HepG2 (cell line): ENCODE results near the gene ZNF316. TPM values are rescaled to one million over a fixed set of nuclear protein-coding genes. Genes with fewer than 3 reads are reported as not detected.

Experiments used
- GFI1 ChIP-seq: sonication (generic); formaldehyde crosslinking; IDR thresholded peaks from 2 replicates; pipeline ENCODE4 v1.5.0; 2020; ENCODE audit warnings: missing genetic modification reagents, mild to moderate bottlenecking, borderline replicate concordance
- HES4 ChIP-seq: sonication (generic); formaldehyde crosslinking; IDR thresholded peaks from 2 replicates; pipeline ENCODE4 v1.9.0; 2021; ENCODE audit warnings: mild to moderate bottlenecking, missing genetic modification reagents, borderline replicate concordance
- KDM1A ChIP-seq: IDR thresholded peaks from 2 replicates; pipeline ENCODE4 v1.6.1; 2016; ENCODE audit warnings: missing compliant biosample characterization
- MTA3 ChIP-seq: sonication (generic); formaldehyde crosslinking; IDR thresholded peaks from 2 replicates; pipeline ENCODE4 v1.4.0; 2020; ENCODE audit warnings: missing genetic modification reagents
- PCBP2 ChIP-seq: fragments of 200-400 bp; formaldehyde crosslinking; optimal IDR thresholded peaks from 2 replicates; pipeline ENCODE3; 2018; ENCODE audit warnings: low read length, low read depth; ENCODE audit not compliant: poor library complexity, severe bottlenecking
- PRDM4 ChIP-seq: sonication (generic); formaldehyde crosslinking; IDR thresholded peaks from 2 replicates; pipeline ENCODE4 v1.9.0; 2021; ENCODE audit warnings: missing genetic modification reagents, borderline replicate concordance
- XBP1 ChIP-seq: sonication (generic); formaldehyde crosslinking; IDR thresholded peaks from 2 replicates; pipeline ENCODE4 v1.5.0; 2020; ENCODE audit warnings: missing genetic modification reagents
- ZKSCAN1 ChIP-seq: fragments of 150-350 bp; IDR thresholded peaks from 2 replicates; pipeline ENCODE4 v1.6.1; 2014; ENCODE audit warnings: low read length
- ZNF335 ChIP-seq: sonication (generic); formaldehyde crosslinking; IDR thresholded peaks from 2 replicates; pipeline ENCODE4 v1.4.0; 2020; ENCODE audit warnings: missing genetic modification reagents
- ZNF784 ChIP-seq: sonication (generic); formaldehyde crosslinking; IDR thresholded peaks from 2 replicates; pipeline ENCODE4 v1.5.1; 2020; ENCODE audit warnings: missing genetic modification reagents, mild to moderate bottlenecking, borderline replicate concordance
- ZSCAN20 ChIP-seq: sonication (generic); formaldehyde crosslinking; IDR thresholded peaks from 2 replicates; pipeline ENCODE4 v1.4.0; 2020; ENCODE audit warnings: missing genetic modification reagents, mild to moderate bottlenecking, borderline replicate concordance
- ZSCAN9 ChIP-seq: IDR thresholded peaks from 2 replicates; pipeline ENCODE4 v1.6.1; 2016; ENCODE audit warnings: borderline replicate concordance
- polyA plus RNA-seq, 8 experiments: library from polyadenylated mRNA; depleted of rRNA in 3 of 8; stranded (reverse) in 7 of 8; unstranded in 1 of 8; fragments of >200 nt; fragmentation: Illumina TruSeq in 4 of 8; extraction: Trizol in 4 of 8; gene quantifications; 2 replicates each; pipeline versions ENCODE4 v1.2.1 to v1.2.3, GENCODE V29; 2011 to 2016; ENCODE audit warnings: low read depth in 4 of 8, missing spikeins in 1 of 8, mixed read lengths in 1 of 8; ENCODE audit not compliant: insufficient read depth in 1 of 8
- total RNA-seq, 5 experiments: library from RNA; depleted of rRNA; stranded (reverse); fragments of >200 nt; fragmentation: Illumina TruSeq; extraction: Trizol; gene quantifications; 2 replicates each; pipeline ENCODE4 v1.2.3, GENCODE V29; 2016; ENCODE audit warnings: low read depth in 1 of 5
- TF ChIP-seq, protein P1 (sequence below): sonication (generic); formaldehyde crosslinking; IDR thresholded peaks from 2 replicates; pipeline ENCODE4 v1.8.1; 2023; ENCODE audit warnings: mild to moderate bottlenecking, missing genetic modification reagents, borderline replicate concordance
- TF ChIP-seq, protein P2 (sequence below): IDR thresholded peaks from 2 replicates; pipeline ENCODE4 v1.6.1; 2016; ENCODE audit warnings: mild to moderate bottlenecking
- TF ChIP-seq, protein P3 (sequence below): sonication (generic); formaldehyde crosslinking; IDR thresholded peaks from 2 replicates; pipeline ENCODE4 v1.5.0; 2020; ENCODE audit warnings: mild to moderate bottlenecking, missing genetic modification reagents, borderline replicate concordance

The ZNF316 gene
- total and polyA plus RNA-seq, 2 of the 13 experiments (the other 11 are each of a cell fraction or from before 2014, with no cell fraction given): 4.3 to 9.9 TPM

DNA sequence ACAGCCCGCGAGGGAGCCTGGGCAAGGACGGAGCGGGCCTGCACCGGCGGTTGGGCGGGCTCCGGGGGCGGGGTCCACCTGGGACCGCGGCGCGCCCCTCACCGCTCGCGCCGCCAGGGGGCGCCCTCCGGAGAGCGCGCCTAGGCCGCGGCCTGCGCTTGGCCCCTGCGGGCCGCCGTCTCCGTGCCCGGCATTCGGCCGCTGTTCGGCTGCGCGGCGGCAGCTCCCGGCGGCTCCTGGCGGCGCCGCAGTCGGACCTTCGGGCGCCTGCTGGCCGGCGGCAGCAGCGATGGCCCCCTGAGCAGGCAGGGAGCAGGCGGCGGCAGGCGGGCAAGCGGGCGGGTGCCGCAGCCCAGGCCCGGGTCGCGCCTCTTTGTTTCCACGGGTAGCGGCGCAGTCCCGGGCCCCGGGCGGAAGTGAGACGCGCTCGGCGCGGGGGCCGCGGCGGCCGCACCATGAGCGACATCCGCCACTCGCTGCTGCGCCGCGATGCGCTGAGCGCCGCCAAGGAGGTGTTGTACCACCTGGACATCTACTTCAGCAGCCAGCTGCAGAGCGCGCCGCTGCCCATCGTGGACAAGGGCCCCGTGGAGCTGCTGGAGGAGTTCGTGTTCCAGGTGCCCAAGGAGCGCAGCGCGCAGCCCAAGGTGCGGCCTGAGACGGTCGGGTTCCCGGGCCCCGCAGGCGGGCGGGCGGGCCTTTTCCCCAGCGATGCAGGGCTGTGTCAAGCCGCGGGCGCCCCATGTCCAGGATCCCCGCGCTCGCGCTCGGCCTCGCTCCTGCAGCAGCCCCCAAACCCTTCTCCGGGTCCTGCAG is 47.1 kb upstream of the ZNF316 start, which contains the start of gene INTS15 (continued):
- TF ChIP-seq PRDM4 (CRISPR knock-in tag) (no peak), XBP1 (no peak), ZNF335 (CRISPR knock-in tag) (no peak), ZSCAN9 (no peak), HES4 (CRISPR knock-in tag) (0 out of 2 replicates have a peak, but pooled peaks have one; percentile 43), KDM1A (CRISPR knock-in tag) (no peak), GFI1 (CRISPR knock-in tag) (peak; percentile 34; the same call in 1 of the 2 replicates), ZNF784 (CRISPR knock-in tag) (no peak; the same call in 1 of the 2 replicates), ZSCAN20 (no peak), PCBP2 (no peak), ZKSCAN1 (no peak), MTA3 (CRISPR knock-in tag) (no peak)
- TF ChIP-seq, protein P1, sequence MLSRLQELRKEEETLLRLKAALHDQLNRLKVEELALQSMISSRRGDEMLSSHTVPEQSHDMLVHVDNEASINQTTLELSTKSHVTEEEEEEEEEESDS: no peak
- TF ChIP-seq, protein P2, sequence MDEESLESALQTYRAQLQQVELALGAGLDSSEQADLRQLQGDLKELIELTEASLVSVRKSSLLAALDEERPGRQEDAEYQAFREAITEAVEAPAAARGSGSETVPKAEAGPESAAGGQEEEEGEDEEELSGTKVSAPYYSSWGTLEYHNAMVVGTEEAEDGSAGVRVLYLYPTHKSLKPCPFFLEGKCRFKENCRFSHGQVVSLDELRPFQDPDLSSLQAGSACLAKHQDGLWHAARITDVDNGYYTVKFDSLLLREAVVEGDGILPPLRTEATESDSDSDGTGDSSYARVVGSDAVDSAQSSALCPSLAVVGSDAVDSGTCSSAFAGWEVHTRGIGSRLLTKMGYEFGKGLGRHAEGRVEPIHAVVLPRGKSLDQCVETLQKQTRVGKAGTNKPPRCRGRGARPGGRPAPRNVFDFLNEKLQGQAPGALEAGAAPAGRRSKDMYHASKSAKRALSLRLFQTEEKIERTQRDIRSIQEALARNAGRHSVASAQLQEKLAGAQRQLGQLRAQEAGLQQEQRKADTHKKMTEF: no peak
- TF ChIP-seq, protein P3, sequence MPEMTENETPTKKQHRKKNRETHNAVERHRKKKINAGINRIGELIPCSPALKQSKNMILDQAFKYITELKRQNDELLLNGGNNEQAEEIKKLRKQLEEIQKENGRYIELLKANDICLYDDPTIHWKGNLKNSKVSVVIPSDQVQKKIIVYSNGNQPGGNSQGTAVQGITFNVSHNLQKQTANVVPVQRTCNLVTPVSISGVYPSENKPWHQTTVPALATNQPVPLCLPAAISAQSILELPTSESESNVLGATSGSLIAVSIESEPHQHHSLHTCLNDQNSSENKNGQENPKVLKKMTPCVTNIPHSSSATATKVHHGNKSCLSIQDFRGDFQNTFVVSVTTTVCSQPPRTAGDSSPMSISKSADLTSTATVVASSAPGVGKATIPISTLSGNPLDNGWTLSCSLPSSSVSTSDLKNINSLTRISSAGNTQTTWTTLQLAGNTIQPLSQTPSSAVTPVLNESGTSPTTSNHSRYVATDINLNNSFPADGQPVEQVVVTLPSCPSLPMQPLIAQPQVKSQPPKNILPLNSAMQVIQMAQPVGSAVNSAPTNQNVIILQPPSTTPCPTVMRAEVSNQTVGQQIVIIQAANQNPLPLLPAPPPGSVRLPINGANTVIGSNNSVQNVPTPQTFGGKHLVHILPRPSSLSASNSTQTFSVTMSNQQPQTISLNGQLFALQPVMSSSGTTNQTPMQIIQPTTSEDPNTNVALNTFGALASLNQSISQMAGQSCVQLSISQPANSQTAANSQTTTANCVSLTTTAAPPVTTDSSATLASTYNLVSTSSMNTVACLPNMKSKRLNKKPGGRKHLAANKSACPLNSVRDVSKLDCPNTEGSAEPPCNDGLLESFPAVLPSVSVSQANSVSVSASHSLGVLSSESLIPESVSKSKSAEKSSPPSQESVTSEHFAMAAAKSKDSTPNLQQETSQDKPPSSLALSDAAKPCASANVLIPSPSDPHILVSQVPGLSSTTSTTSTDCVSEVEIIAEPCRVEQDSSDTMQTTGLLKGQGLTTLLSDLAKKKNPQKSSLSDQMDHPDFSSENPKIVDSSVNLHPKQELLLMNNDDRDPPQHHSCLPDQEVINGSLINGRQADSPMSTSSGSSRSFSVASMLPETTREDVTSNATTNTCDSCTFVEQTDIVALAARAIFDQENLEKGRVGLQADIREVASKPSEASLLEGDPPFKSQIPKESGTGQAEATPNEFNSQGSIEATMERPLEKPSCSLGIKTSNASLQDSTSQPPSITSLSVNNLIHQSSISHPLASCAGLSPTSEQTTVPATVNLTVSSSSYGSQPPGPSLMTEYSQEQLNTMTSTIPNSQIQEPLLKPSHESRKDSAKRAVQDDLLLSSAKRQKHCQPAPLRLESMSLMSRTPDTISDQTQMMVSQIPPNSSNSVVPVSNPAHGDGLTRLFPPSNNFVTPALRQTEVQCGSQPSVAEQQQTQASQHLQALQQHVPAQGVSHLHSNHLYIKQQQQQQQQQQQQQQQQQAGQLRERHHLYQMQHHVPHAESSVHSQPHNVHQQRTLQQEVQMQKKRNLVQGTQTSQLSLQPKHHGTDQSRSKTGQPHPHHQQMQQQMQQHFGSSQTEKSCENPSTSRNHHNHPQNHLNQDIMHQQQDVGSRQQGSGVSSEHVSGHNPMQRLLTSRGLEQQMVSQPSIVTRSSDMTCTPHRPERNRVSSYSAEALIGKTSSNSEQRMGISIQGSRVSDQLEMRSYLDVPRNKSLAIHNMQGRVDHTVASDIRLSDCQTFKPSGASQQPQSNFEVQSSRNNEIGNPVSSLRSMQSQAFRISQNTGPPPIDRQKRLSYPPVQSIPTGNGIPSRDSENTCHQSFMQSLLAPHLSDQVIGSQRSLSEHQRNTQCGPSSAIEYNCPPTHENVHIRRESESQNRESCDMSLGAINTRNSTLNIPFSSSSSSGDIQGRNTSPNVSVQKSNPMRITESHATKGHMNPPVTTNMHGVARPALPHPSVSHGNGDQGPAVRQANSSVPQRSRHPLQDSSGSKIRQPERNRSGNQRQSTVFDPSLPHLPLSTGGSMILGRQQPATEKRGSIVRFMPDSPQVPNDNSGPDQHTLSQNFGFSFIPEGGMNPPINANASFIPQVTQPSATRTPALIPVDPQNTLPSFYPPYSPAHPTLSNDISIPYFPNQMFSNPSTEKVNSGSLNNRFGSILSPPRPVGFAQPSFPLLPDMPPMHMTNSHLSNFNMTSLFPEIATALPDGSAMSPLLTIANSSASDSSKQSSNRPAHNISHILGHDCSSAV (CRISPR knock-in tag): 0 out of 2 replicates have a peak, but pooled peaks have one; percentile 28
